ENCODE data around the gene PTPRR.

The PTPRR gene

GRCh38 chr12:70920251-70920851 lies at the start of gene PTPRR:
PTPRR (minus strand) TSS chr12:70920738; CDS start chr12:70920390, 348 bp downstream.
- no peak for DNase-seq (ENCODE audit: low read depth)

- DNase-seq (ENCODE audit: low read depth), result no peak
Measured at GRCh38 chr12:70966996-70967790, 46.7 kb upstream of the PTPRR start.

GRCh38 chr12:70966046-70966445 lies 45.5 kb upstream of the PTPRR start:
- no peak for DNase-seq (ENCODE audit: low read depth)

DNA sequence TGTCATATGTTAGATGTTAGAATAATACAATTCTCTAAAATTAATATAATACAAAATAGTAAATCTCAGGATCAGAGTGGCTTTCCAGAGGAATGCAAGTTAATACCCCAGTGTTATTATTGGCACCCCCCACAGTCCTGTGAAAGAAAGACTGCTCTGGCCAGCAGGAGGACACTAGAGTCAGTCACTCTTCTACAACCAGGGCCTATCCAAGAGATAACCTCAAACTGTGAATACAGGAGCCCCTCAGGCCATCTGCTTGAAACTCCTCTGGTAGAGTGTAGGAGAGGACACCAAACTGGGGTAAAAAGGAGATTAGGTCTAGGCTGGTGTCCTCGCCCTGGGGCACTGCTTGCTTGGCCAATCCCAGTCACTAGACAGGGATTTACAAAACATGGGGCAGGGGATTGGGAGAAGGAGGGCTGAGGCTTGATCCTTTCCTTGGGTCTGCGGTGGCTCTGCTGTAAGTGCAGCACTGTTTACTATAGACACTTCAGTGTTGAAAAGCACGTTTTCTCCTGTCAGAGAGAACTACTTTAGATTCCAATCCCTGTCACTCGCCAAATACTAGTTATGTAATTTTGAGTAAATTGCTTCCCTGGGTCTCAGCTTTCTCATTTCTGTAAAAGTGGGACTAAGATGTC lies 44.5 kb upstream of the PTPRR start:
- no peak for DNase-seq (ENCODE audit: low read depth)

DNA sequence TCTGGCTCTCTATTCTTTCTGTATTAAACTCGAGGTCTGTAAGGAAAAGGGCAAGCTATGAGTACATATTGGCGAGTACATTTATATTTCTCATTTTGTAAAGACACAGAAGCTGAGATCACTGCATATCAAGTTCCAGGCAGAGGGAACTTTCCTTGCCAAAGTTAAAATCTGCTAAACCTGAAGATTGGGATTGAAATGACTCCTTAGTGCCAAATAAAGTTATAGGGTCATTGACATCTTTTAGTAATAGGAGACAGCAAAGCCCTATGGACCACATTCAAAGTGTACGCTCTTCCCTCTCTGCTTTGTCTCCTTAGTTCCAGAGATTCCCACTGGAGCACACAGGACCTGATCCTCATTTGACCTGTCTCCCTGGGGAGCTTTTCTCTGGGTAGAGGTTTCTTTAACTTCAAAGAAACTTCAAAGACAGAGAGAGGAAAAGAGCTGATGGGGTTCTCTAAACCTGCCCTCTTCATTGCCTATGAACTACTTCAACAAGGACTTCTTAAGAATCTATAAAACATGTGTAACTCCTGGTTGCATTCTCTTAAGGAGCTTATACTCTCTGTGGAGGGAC lies 42.6 kb upstream of the PTPRR start:
- DNase-seq (ENCODE audit: low read depth), result no peak

DNA sequence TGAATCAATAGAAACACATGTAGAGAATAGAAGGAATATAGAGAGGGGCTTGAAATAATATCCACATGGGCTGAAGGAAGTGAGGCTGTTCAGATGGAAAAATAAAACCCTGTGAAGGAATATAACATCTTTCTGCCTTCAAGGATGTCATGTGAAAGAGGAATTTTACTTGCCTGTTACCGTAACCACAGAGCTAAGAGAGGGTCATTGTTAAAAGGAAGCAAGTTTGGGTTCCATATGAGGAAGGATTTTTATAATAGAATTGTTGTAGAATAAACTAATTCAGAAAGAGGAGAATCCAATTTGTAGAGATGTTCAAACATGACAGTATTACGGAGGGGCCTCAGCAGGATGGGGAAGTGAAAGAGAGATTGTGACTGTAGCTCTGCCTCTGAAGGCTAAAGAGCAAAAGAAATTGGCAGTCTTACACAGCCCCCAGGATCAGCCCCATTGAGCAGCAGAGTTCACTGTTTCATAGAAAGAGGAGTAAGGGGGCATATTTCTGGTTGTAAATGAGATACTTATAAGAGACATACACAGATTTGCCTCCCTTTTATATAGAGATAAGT lies 41.8 kb upstream of the PTPRR start:
- DNase-seq (ENCODE audit: low read depth), result no peak

DNA sequence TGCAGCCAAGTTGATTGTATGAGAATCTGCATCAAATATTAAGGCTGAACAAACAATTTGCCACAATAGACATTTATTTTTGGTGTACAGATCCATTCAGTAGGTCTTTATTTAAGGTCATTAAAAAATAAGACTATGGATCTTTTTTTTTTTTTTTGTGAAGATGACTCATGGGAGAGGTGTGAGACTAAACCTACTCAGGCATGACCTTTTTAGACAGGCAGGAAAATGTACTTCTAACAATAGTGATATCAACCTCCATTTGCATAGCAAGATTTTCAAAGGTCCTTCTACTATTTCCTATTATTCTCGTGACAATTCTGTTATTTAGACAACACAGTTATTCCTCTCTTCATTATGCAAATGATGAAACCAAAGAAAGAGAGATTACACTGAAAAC lies 39.9 kb upstream of the PTPRR start:
- no peak for DNase-seq (ENCODE audit: low read depth)

DNA sequence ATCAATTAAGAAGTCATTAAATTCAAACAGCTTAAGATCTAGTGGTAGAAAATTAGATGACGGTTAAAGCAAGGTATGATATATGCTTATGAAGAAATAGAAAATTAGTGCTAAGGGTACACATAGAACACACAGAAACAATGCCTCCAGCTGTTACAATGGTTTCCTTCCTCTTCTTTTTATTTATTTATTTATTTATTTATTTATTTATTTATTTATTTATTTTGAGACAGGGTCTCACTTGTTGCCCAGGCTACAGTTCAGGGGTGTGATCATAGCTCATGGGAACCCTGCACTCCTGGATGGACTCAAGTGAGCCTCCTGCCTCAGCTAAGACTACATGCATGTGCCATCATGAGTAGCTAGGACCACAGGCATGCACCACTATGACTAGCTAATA lies 34.9 kb upstream of the PTPRR start:
- no peak for DNase-seq (ENCODE audit: low read depth)

- DNase-seq (ENCODE audit: low read depth), result no peak
Measured at GRCh38 chr12:70950451-70950850, 29.9 kb upstream of the PTPRR start.

DNA sequence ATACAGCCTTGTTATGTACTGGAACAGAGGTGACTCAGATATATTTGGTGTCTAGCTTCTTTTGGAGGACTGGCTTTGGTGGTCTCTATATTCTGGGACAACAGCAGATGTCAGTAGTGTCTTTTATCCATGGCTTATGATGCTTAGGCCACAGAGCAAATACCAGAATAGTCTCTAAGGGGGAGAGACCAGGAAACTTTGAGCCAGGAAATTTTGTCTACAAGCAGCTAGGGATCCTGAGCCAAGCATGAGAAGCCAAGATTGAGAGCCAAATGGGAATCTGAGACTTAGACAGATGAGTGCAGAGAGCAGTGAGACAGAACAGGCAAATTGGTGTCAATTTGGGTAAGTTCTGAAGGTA lies 28.4 kb upstream of the PTPRR start:
- DNase-seq (ENCODE audit: low read depth), result no peak

GRCh38 chr12:70948236-70948975 lies 27.9 kb upstream of the PTPRR start:
- DNase-seq (ENCODE audit: low read depth), result no peak

GRCh38 chr12:70936203-70936813 lies 15.8 kb upstream of the PTPRR start:
- DNase-seq (ENCODE audit: low read depth), result no peak

DNA sequence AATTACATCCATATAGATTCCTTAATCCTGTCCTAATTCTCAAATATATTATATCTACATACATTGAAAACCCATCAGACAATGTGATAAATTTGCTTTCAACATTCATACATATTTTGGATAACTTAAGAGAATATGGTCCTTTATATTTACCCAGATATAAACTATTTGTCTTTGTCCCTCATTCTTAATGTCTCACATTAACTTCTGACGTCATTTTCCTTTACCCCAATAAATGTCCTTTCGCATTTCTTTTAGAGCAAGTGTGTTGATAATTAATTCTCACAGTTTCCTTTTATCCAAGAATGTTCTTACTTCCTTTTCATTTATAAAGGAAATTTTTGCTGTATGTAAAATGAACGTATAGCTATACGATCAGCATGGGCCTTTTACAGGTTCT lies 12.6 kb upstream of the PTPRR start:
- DNase-seq (ENCODE audit: low read depth), result no peak

DNA sequence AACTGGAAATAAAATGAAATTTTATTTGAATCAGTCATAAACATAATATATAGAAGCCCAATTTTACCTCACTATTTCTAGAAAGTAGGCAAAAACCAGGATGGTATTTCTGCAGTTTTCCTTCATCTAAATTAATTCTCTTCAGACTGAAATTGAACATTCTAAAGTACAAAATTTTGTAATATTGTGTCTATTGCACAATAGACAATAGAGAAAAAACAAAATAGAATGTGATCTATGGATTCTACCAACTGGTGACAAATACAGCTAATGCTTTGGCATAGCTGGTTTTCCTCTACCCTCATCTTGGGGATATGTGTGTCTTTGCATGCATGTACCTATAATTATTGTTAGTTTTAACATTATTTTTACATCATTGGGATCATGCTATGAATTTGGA lies 8.5 kb upstream of the PTPRR start:
- DNase-seq (ENCODE audit: low read depth), result no peak

DNA sequence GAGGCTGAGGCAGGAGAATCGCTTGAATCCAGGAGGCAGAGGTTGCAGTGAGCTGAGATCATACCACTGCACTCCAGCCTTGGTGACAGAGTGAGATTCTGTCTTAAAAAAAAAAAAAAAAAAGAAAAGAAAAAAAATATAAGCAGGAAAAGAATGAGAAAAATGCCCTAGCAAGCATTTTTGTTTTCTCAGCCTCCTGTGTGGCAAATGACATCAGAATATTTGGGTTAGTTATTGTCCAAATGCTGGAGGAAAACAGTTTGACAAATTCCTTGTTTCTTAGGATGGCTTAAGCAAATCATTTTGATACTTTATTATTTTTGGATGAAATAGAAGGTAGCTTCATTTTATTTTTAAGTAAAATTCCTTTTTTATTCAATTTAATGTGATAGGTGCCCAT lies 7.5 kb upstream of the PTPRR start:
- DNase-seq (ENCODE audit: low read depth), result no peak

GRCh38 chr12:70927356-70927755 lies 6.8 kb upstream of the PTPRR start:
- DNase-seq (ENCODE audit: low read depth), result no peak

GRCh38 chr12:70925539-70925938 lies 5.0 kb upstream of the PTPRR start:
- DNase-seq (ENCODE audit: low read depth), result no peak

DNA sequence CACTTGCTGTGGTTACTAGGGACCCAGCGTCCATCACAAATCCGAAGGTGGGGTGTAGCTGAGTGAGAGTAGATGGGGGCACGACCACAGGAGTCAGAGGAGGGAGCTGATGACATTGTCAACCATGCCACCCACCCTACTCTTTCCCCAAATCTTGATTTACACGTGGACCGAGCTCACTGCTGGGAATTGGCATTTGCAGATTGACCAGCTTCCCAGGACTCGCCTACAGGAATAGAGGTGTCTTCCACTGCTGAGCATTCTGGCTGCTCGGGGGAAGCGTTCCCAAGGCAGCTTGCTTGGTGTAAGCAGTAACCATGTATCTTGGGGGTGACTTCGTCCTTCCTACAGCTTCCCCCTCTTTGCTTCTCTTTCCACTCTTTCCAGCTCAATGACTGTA lies 353 bp upstream of the PTPRR start:
- no peak for DNase-seq (ENCODE audit: low read depth)

DNA sequence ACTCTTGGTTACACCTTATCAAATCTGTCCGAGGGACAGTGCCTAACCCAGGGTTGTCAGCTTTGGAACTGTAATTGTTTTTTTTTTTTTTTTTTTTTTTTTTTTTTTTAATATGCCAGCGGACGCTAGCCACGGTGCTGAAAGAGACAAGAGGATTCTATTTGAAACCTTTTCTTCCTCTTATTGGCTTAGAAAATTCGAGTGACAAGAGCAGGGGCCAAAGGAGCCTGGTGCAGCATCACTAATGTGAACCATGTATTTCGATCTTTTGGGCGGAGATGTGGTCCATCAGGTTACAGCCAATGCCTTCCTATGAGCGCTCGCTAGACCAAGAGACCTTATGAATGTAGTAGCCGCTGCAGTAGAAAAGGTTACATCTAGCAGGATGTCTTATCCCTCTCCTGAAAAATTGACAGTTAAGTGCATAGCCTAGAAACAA lies 922 bp downstream of the PTPRR start:
- DNase-seq (ENCODE audit: low read depth), result no peak

DNA sequence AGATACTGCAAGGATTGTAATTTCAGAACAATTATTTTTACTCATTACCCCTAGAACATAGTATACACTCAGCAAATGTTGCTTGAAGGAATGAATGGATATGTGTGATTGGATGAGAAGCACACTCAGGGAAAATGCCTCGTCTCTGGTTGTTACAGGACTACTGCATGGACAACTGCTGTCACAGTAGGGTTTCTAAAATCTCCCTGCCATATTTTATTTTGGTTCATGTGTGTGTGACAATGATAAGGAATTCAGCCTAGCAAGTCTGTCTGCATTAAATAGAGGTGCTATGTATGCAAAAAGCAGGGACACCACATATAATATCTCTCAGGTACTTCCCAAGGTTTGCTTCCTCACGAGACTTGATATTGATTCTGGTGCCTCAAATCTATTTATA lies 1.4 kb downstream of the PTPRR start:
- DNase-seq (ENCODE audit: low read depth), result no peak

GRCh38 chr12:70918321-70918720 lies 2.2 kb downstream of the PTPRR start:
- DNase-seq (ENCODE audit: low read depth), result no peak

- DNase-seq (ENCODE audit: low read depth), result no peak
Measured at GRCh38 chr12:70910666-70911065, 9.9 kb downstream of the PTPRR start.
